ENCODE data around the gene CLSTN2.

DNA sequence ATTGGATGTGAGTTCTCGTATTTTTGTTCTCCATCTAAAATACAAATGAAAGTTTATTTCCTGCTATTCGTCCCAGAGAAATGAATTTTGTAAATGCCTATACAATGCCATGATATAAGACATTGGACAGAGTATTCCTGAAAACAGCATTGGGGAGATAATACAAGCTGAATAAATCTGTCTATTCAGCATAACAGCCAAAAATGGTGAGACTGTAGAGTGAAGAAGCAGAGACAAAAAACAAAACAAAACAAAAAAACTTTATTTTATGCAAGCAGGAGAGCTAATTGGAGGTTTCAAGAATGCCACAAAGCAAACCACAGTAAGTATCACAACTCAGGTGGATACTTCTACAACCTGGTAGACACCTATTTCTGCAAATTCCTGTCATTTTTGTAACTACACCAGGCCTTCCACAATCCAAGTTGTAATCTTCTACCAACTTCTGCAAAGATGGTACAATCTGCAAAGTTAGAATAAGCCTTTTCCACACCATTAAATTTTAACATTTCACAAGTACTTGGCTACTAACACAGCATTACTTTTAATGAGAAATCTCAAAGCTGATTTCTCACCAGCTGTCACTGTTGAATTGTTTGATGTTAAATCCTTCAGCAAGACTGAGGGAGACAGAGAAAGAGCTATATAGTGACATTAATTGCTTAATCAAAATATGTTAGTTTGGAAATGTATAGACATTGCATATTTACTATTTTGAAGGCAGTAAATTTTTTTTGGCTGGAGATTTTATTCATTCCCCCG lies 163.1 kb downstream of the CLSTN2 start:
- TF ChIP-seq POLR2A (IDR thresholded peaks at IDR 0.05): no peak
- TF ChIP-seq, protein P1, sequence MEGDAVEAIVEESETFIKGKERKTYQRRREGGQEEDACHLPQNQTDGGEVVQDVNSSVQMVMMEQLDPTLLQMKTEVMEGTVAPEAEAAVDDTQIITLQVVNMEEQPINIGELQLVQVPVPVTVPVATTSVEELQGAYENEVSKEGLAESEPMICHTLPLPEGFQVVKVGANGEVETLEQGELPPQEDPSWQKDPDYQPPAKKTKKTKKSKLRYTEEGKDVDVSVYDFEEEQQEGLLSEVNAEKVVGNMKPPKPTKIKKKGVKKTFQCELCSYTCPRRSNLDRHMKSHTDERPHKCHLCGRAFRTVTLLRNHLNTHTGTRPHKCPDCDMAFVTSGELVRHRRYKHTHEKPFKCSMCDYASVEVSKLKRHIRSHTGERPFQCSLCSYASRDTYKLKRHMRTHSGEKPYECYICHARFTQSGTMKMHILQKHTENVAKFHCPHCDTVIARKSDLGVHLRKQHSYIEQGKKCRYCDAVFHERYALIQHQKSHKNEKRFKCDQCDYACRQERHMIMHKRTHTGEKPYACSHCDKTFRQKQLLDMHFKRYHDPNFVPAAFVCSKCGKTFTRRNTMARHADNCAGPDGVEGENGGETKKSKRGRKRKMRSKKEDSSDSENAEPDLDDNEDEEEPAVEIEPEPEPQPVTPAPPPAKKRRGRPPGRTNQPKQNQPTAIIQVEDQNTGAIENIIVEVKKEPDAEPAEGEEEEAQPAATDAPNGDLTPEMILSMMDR (IDR thresholded peaks at IDR 0.05): no peak

Data from prostate gland (tissue), 2 donors.